Heart left ventricle (tissue), 16 donors: ENCODE results near the gene PARVG. TPM values are rescaled to one million over a fixed set of nuclear protein-coding genes. Genes with fewer than 3 reads are reported as not detected.

Experiments used
- ATAC-seq, 4 donors: fragments of 200-7000 bp; cut with Tn5 transposase; one replicate each; pipeline ENCODE4 v1.9.1; 2020 to 2022; ENCODE audit warnings: moderate library complexity in 4 of 4, mild to moderate bottlenecking in 3 of 4, moderate number of reproducible peaks in 1 of 4
- DNase-seq, 5 donors: peaks; one replicate each; pipeline ENCODE4 v3.0.0-alpha.2; 2020
- H3K27ac ChIP-seq, 12 donors: fragments of 200-600 bp; sonication (generic) in 4 of 12; one replicate each; pipeline versions ENCODE4 v1.5.0 to v1.8.0; 2016 to 2022; ENCODE audit warnings: mild to moderate bottlenecking in 2 of 12
- H3K27me3 ChIP-seq, 9 donors: fragments of 200-600 bp; sonication (generic) in 2 of 9; one replicate each; pipeline versions ENCODE4 v1.5.1 to v1.8.0; 2016 to 2022; ENCODE audit warnings: mild to moderate bottlenecking in 3 of 9
- H3K36me3 ChIP-seq, 9 donors: fragments of 200-600 bp; sonication (generic) in 2 of 9; one replicate each; pipeline versions ENCODE4 v1.5.0 to v1.8.0; 2018 to 2022; ENCODE audit warnings: mild to moderate bottlenecking in 2 of 9
- H3K4me1 ChIP-seq, 12 donors: fragments of 200-600 bp; sonication (generic) in 4 of 12; one replicate each; pipeline versions ENCODE4 v1.5.0 to v1.8.0; 2016 to 2022; ENCODE audit warnings: mild to moderate bottlenecking in 3 of 12
- H3K4me3 ChIP-seq, 12 donors: fragments of 200-600 bp; sonication (generic) in 4 of 12; one replicate each; pipeline versions ENCODE4 v1.5.0 to v1.8.0; 2017 to 2022; ENCODE audit warnings: mild to moderate bottlenecking in 9 of 12, moderate library complexity in 4 of 12
- H3K9me3 ChIP-seq, 12 donors: fragments of 200-600 bp; sonication (generic) in 4 of 12; one replicate each; pipeline versions ENCODE4 v1.5.0 to v1.8.0; 2016 to 2022; ENCODE audit warnings: mild to moderate bottlenecking in 1 of 12
- POLR2A ChIP-seq, 2 donors: fragments of 450-650 bp; IDR thresholded peaks; one replicate each; pipeline ENCODE4 v1.6.1; 2017; ENCODE audit warnings: antibody characterized with exemption in 2 of 2, mild to moderate bottlenecking in 2 of 2, moderate library complexity in 2 of 2
- WGBS, 4 donors: extraction: QIAGEN DNeasy Blood & Tissue Kit in 2 of 4; methylation state at CpG; one replicate each; pipeline versions ENCODE4 v1.1.5 to v1.1.7; 2013 to 2018; 5-methylcytosine and 5-hydroxymethylcytosine counted together
- intact Hi-C, 10 donors: fragments of 100-400 bp; cut with DNase I; formaldehyde crosslinking; loops; one replicate each; pipeline versions ENCODE4 v1.11.1 to v1.14.2; 2022
- polyA plus RNA-seq, 2 donors: library from polyadenylated mRNA; stranded (reverse); fragments of 200-250 nt; gene quantifications; one replicate each; pipeline ENCODE4 v1.2.3, GENCODE V29; 2013
- total RNA-seq, 9 donors: library from RNA; depleted of rRNA in 2 of 9; stranded (reverse); fragments of >200 nt in 2 of 9; fragmentation: NEBNext Ultra II Directional in 3 of 9; extraction: Animal tissue kit (Norgen Biotek cat#: 25700) in 3 of 9; gene quantifications; one replicate each; pipeline versions ENCODE4 v1.1.0 to v1.2.4, GENCODE V29; 2016 to 2023
- TF ChIP-seq, protein P1 (sequence below), 12 donors: fragments of 200-600 bp; sonication (generic) in 4 of 12; IDR thresholded peaks; one replicate each; pipeline versions ENCODE4 v1.5.0 to v1.8.0; 2018 to 2022; ENCODE audit warnings: antibody characterized with exemption in 12 of 12, mild to moderate bottlenecking in 5 of 12
- donor health status: ischemic (EF 13 %, LVEDD 7.1; RV severe dilation, severe dysfunction).
- donor health status: healthy with polysubstance abuse.
- donor health status: DM: no; HTN: yes; CAD: no.
- donor health status: DM: no; HTN: no; CAD: no.
- donor health status: ischemic (EF 25% LVEDD 6.9; RV normal size, moderate dysfunction).
- donor health status: ischemic (EF 25% LVEDD 5.7; RV mildly dilated, moderate dysfunction).
- donor health status: healthy.
- donor health status: DM: yes; HTN: yes; CAD: no.
- donor health status: ischemic (EF 35%, LVEDD 5.7; RV mildly dilated, moderate dysfunction).
- donor health status: nonischemic (EF 11% LVEDD 7.7; RV severe dilation, severe dysfunction).
- donor health status: DM: yes; HTN: yes; CAD: no.
- donor health status: PGD.
- donor health status: ischemic (EF 29% LVEDD 5.4; RV normal size, mild dysfunction).
- donor health status: nonischemic (EF 23%, LVEDD 6.1; RV moderate dilation, normal function).

The PARVG gene
- total and polyA plus RNA-seq, 11 donors: 1.1 to 34.8 (median 2.2) TPM

DNA sequence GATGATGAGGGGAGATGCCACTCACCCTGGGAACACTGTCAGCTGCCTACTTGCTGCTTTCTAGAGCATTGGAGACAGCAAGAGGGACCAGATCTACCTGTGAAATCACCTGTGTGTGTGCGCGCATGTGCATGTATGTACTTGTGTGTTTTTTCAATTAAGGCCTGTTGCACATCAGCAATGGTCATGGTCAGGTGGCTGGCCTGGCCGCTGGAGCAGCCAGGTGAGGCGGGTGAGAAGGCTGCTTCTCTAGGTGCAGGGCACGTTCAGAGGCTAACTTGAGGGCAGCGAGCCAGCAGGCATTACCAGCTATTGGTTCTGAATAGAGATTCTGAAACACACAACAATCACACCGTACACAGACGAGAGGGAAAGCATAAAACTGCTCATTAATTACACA is 65.1 kb downstream of the PARVG start:
- intact Hi-C loops: no loop called here
- 84 to 94% (median 90%) methylated on average over 8 of the region's 8 CpGs for WGBS, 4 donors
- H3K27ac ChIP-seq: no peak overlapping the region
- peaks cover 0 to 20% (median 9%) of the 10 kb centered on the region in 12 donors for H3K9me3 ChIP-seq
- ATAC-seq (no peak), DNase-seq (no peak)
- TF ChIP-seq POLR2A (IDR thresholded peaks at IDR 0.05): no peak
- TF ChIP-seq, protein P1, sequence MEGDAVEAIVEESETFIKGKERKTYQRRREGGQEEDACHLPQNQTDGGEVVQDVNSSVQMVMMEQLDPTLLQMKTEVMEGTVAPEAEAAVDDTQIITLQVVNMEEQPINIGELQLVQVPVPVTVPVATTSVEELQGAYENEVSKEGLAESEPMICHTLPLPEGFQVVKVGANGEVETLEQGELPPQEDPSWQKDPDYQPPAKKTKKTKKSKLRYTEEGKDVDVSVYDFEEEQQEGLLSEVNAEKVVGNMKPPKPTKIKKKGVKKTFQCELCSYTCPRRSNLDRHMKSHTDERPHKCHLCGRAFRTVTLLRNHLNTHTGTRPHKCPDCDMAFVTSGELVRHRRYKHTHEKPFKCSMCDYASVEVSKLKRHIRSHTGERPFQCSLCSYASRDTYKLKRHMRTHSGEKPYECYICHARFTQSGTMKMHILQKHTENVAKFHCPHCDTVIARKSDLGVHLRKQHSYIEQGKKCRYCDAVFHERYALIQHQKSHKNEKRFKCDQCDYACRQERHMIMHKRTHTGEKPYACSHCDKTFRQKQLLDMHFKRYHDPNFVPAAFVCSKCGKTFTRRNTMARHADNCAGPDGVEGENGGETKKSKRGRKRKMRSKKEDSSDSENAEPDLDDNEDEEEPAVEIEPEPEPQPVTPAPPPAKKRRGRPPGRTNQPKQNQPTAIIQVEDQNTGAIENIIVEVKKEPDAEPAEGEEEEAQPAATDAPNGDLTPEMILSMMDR (IDR thresholded peaks at IDR 0.05): no peak
- peaks cover 0 to 4% (median 0%) of the 10 kb centered on the region in 9 donors for H3K27me3 ChIP-seq
- no peak overlapping the region for H3K4me3 ChIP-seq
- H3K4me1 ChIP-seq: no peaks in the 10 kb centered on the region
- no peaks in the 10 kb centered on the region for H3K36me3 ChIP-seq

GRCh38 chr22:44246615-44247326 is 66.0 kb downstream of the PARVG start:
- Histone ChIP-seq H3K27ac (no peak overlapping the region), H3K27me3 (peaks cover 0 to 4% (median 0%) of the 10 kb centered on the region in 9 donors), H3K4me1 (no peaks in the 10 kb centered on the region), H3K36me3 (no peaks in the 10 kb centered on the region), H3K9me3 (peaks cover 0 to 23% (median 9%) of the 10 kb centered on the region in 12 donors), H3K4me3 (no peak overlapping the region)
- DNase-seq: no peak
- ATAC-seq: no peak
- TF ChIP-seq POLR2A (IDR thresholded peaks at IDR 0.05): no peak
- TF ChIP-seq, protein P1 (IDR thresholded peaks at IDR 0.05): no peak
- intact Hi-C loops: no loop called here
- WGBS, 4 donors: 75 to 87% (median 85%) methylated on average over 3 to 8 of the region's 8 CpGs

GRCh38 chr22:44247346-44247745 is 66.6 kb downstream of the PARVG start:
- Histone ChIP-seq H3K9me3 (peaks cover 0 to 23% (median 9%) of the 10 kb centered on the region in 12 donors), H3K4me1 (no peaks in the 10 kb centered on the region), H3K36me3 (no peaks in the 10 kb centered on the region), H3K27ac (no peak overlapping the region), H3K4me3 (no peak overlapping the region), H3K27me3 (peaks cover 0 to 4% (median 0%) of the 10 kb centered on the region in 9 donors)
- TF ChIP-seq, protein P1 (IDR thresholded peaks at IDR 0.05): no peak
- TF ChIP-seq POLR2A (IDR thresholded peaks at IDR 0.05): no peak
- no peak for DNase-seq
- no peak for ATAC-seq
- 80 to 91% (median 86%) methylated on average over 1 to 5 of the region's 5 CpGs for WGBS, 4 donors
- intact Hi-C loops: no loop called here

- 91 to 94% (median 92%) methylated on average over 22 to 25 of the region's 25 CpGs for WGBS, 4 donors
- Histone ChIP-seq H3K27me3 (no peaks in the 10 kb centered on the region), H3K9me3 (peaks cover 0 to 23% (median 9%) of the 10 kb centered on the region in 12 donors), H3K4me3 (no peak overlapping the region), H3K4me1 (no peaks in the 10 kb centered on the region), H3K27ac (no peak overlapping the region), H3K36me3 (no peaks in the 10 kb centered on the region)
- no peak for ATAC-seq
- intact Hi-C loops: no loop called here
- TF ChIP-seq, protein P1 (IDR thresholded peaks at IDR 0.05): no peak
- no peak for TF ChIP-seq POLR2A (IDR thresholded peaks at IDR 0.05)
- DNase-seq: no peak
Measured at GRCh38 chr22:44247923-44248892, 67.5 kb downstream of the PARVG start.
